ENCODE results near the gene ME3. TPM values are rescaled to one million over a fixed set of nuclear protein-coding genes. Genes with fewer than 3 reads are reported as not detected.

Gene ME3
- total and polyA plus RNA-seq, 2 donors (not counting 1 experiment from before 2014, with no cell fraction given): 8.8 to 50.7 TPM

GRCh38 chr11:86717817-86718501 lies 45.5 kb upstream of the ME3 start:
- Histone ChIP-seq H3K4me1 (ENCODE audit: control insufficient read depth, extremely low read depth, insufficient read depth, low read length) (peaks cover 17% of the 10 kb centered on the region), H3K27ac (ENCODE audit: insufficient read depth, low read length) (no peak overlapping the region)

DNA sequence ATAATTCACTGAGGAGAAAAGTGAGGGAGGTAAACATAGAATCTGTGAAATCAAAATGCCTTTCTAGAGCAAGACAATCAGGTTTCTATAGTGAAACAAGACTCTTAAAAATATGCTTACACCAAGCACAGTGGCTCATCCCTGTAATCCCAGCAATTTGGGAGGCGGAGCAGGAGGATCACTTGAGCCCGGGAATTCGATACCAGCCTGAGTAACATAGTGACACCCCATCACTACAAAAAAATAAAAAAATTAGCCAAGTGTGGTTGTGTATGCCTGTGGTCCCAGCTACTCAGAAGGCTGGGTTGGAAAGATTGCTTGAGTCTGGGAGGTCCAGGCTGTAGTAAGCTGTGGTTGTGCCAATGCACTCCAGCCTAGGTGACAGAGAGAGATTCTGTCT lies 43.2 kb upstream of the ME3 start:
- H3K36me3 ChIP-seq (ENCODE audit: control insufficient read depth, insufficient read depth, low read length): no peaks in the 10 kb centered on the region
- H4K20me1 ChIP-seq (ENCODE audit: control insufficient read depth, extremely low read depth, insufficient read depth, low read length): no peaks in the 10 kb centered on the region
- H3K9me3 ChIP-seq (ENCODE audit: control insufficient read depth, insufficient read depth, low read depth, low read length): no peaks in the 10 kb centered on the region
- DNase-seq (ENCODE audit: low read depth in 2 of 2): no peak
- no peak overlapping the region for H2AFZ ChIP-seq (ENCODE audit: low read length)
- H3K9ac ChIP-seq (ENCODE audit: insufficient read depth, low read length): no peak overlapping the region
- no peak for TF ChIP-seq EZH2 (IDR thresholded peaks at IDR 0.05; ENCODE audit: low read length, missing control alignments)
- TF ChIP-seq, protein P1, sequence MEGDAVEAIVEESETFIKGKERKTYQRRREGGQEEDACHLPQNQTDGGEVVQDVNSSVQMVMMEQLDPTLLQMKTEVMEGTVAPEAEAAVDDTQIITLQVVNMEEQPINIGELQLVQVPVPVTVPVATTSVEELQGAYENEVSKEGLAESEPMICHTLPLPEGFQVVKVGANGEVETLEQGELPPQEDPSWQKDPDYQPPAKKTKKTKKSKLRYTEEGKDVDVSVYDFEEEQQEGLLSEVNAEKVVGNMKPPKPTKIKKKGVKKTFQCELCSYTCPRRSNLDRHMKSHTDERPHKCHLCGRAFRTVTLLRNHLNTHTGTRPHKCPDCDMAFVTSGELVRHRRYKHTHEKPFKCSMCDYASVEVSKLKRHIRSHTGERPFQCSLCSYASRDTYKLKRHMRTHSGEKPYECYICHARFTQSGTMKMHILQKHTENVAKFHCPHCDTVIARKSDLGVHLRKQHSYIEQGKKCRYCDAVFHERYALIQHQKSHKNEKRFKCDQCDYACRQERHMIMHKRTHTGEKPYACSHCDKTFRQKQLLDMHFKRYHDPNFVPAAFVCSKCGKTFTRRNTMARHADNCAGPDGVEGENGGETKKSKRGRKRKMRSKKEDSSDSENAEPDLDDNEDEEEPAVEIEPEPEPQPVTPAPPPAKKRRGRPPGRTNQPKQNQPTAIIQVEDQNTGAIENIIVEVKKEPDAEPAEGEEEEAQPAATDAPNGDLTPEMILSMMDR (conservative IDR thresholded peaks at IDR 0.05 in 1 of 2, IDR thresholded peaks at IDR 0.05 in 1 of 2; ENCODE audit: low read depth in 1 of 2, low read length in 2 of 2): no peak
- no peak overlapping the region for H3K27ac ChIP-seq (ENCODE audit: insufficient read depth, low read length)
- no peak overlapping the region for H3K4me3 ChIP-seq (replicated peaks in 1 of 4; ENCODE audit: control extremely low read depth in 1 of 4, insufficient read depth in 1 of 4, low read depth in 3 of 4, low read length in 4 of 4)
- peaks cover 13% of the 10 kb centered on the region for H3K4me1 ChIP-seq (ENCODE audit: control insufficient read depth, extremely low read depth, insufficient read depth, low read length)
- no peaks in the 10 kb centered on the region for H3K27me3 ChIP-seq (ENCODE audit: control insufficient read depth, insufficient read depth, low read length)
- no peak overlapping the region for H3K4me2 ChIP-seq (ENCODE audit: extremely low read depth, insufficient read depth, low read length)
- H3K79me2 ChIP-seq (ENCODE audit: control insufficient read depth, insufficient read depth, low read length): no peaks in the 10 kb centered on the region

More at GRCh38 chr11:86717817-86718501, 45.5 kb upstream of the ME3 start:
- Histone ChIP-seq H4K20me1 (ENCODE audit: control insufficient read depth, extremely low read depth, insufficient read depth, low read length) (no peaks in the 10 kb centered on the region), H3K79me2 (ENCODE audit: control insufficient read depth, insufficient read depth, low read length) (no peaks in the 10 kb centered on the region), H3K4me2 (ENCODE audit: extremely low read depth, insufficient read depth, low read length) (no peak overlapping the region), H3K9me3 (ENCODE audit: control insufficient read depth, insufficient read depth, low read depth, low read length) (no peaks in the 10 kb centered on the region), H2AFZ (ENCODE audit: low read length) (no peak overlapping the region), H3K9ac (ENCODE audit: insufficient read depth, low read length) (no peak overlapping the region), H3K27me3 (ENCODE audit: control insufficient read depth, insufficient read depth, low read length) (no peaks in the 10 kb centered on the region), H3K36me3 (ENCODE audit: control insufficient read depth, insufficient read depth, low read length) (no peaks in the 10 kb centered on the region), H3K4me3 (replicated peaks in 1 of 4; ENCODE audit: control extremely low read depth in 1 of 4, insufficient read depth in 1 of 4, low read depth in 3 of 4, low read length in 4 of 4) (no peak overlapping the region)
- DNase-seq (ENCODE audit: low read depth in 2 of 2): peak in 1 of 2 donors; percentile 51
- TF ChIP-seq, protein P1 (conservative IDR thresholded peaks at IDR 0.05 in 1 of 2, IDR thresholded peaks at IDR 0.05 in 1 of 2; ENCODE audit: low read depth in 1 of 2, low read length in 2 of 2): no peak
- no peak for TF ChIP-seq EZH2 (IDR thresholded peaks at IDR 0.05; ENCODE audit: low read length, missing control alignments)

- Histone ChIP-seq H3K4me1 (ENCODE audit: control insufficient read depth, extremely low read depth, insufficient read depth, low read length) (peaks cover 5% of the 10 kb centered on the region), H3K9me3 (ENCODE audit: control insufficient read depth, insufficient read depth, low read depth, low read length) (no peaks in the 10 kb centered on the region), H3K4me2 (ENCODE audit: extremely low read depth, insufficient read depth, low read length) (no peak overlapping the region), H4K20me1 (ENCODE audit: control insufficient read depth, extremely low read depth, insufficient read depth, low read length) (no peaks in the 10 kb centered on the region), H2AFZ (ENCODE audit: low read length) (no peak overlapping the region), H3K79me2 (ENCODE audit: control insufficient read depth, insufficient read depth, low read length) (no peaks in the 10 kb centered on the region), H3K36me3 (ENCODE audit: control insufficient read depth, insufficient read depth, low read length) (no peaks in the 10 kb centered on the region), H3K27me3 (ENCODE audit: control insufficient read depth, insufficient read depth, low read length) (no peaks in the 10 kb centered on the region), H3K9ac (ENCODE audit: insufficient read depth, low read length) (no peak overlapping the region), H3K27ac (ENCODE audit: insufficient read depth, low read length) (no peak overlapping the region), H3K4me3 (replicated peaks in 1 of 4; ENCODE audit: control extremely low read depth in 1 of 4, insufficient read depth in 1 of 4, low read depth in 3 of 4, low read length in 4 of 4) (no peak overlapping the region)
- no peak for DNase-seq (ENCODE audit: low read depth in 2 of 2)
- TF ChIP-seq EZH2 (IDR thresholded peaks at IDR 0.05; ENCODE audit: low read length, missing control alignments): no peak
- TF ChIP-seq, protein P1 (conservative IDR thresholded peaks at IDR 0.05 in 1 of 2, IDR thresholded peaks at IDR 0.05 in 1 of 2; ENCODE audit: low read depth in 1 of 2, low read length in 2 of 2): no peak
Observed at GRCh38 chr11:86713552-86713951, 41.1 kb upstream of the ME3 start.

Data from fibroblast of lung (primary cell).